ENCODE results near the gene NFATC1. TPM values are rescaled to one million over a fixed set of nuclear protein-coding genes. Genes with fewer than 3 reads are reported as not detected.

NFATC1 gene
- total RNA-seq, 2 donors from 2014 or later: 5.2 to 5.9 TPM

GRCh38 chr18:79378536-79379250 lies 17.0 kb upstream of the NFATC1 start:
- Histone ChIP-seq H3K9me3 (no peaks in the 10 kb centered on the region), H3K27me3 (no peaks in the 10 kb centered on the region), H3K27ac (no peak overlapping the region), H3K36me3 (replicated peaks in 1 of 2; ENCODE audit: insufficient read depth in 1 of 2, low read depth in 2 of 2) (peaks cover 0 to 7% of the 10 kb centered on the region in 2 donors), H3K4me3 (no peak overlapping the region), H3K4me1 (no peaks in the 10 kb centered on the region)
- TF ChIP-seq CTCF (IDR thresholded peaks at IDR 0.05) (peak; percentile 85 to 97 (median 89)), POLR2A (IDR thresholded peaks at IDR 0.05) (no peak)
- ATAC-seq (peak; percentile 81), DNase-seq (peak; percentile 71 to 75 (median 74))
- intact Hi-C loops (cut with DNase I): no loop called here
- 43 to 53% methylated on average over 47 to 48 of the region's 48 CpGs for WGBS, 2 donors

GRCh38 chr18:79379251-79379905 lies 16.4 kb upstream of the NFATC1 start:
- intact Hi-C loops (cut with DNase I): no loop called here
- Histone ChIP-seq H3K36me3 (replicated peaks in 1 of 2; ENCODE audit: insufficient read depth in 1 of 2, low read depth in 2 of 2) (peaks cover 0 to 7% of the 10 kb centered on the region in 2 donors), H3K4me3 (no peak overlapping the region), H3K27me3 (no peaks in the 10 kb centered on the region), H3K27ac (no peak overlapping the region), H3K9me3 (no peaks in the 10 kb centered on the region), H3K4me1 (no peaks in the 10 kb centered on the region)
- DNase-seq (no peak), ATAC-seq (no peak)
- 62 to 71% methylated on average over 21 to 22 of the region's 22 CpGs for WGBS, 2 donors
- TF ChIP-seq POLR2A (IDR thresholded peaks at IDR 0.05): no peak

GRCh38 chr18:79379931-79380815 lies 15.6 kb upstream of the NFATC1 start:
- no peak for ATAC-seq
- H3K4me3 ChIP-seq: no peak overlapping the region
- DNase-seq: no peak
- no peak for TF ChIP-seq POLR2A (IDR thresholded peaks at IDR 0.05)
- no peak for TF ChIP-seq CTCF (IDR thresholded peaks at IDR 0.05)
- no peaks in the 10 kb centered on the region for H3K4me1 ChIP-seq
- no peaks in the 10 kb centered on the region for H3K9me3 ChIP-seq
- H3K27me3 ChIP-seq: no peaks in the 10 kb centered on the region
- intact Hi-C loops (cut with DNase I): loop anchor here (5.0 kb wide), 2 partner anchors 152 to 262 kb away; no protein-coding TSS in a partner anchor
- H3K36me3 ChIP-seq (replicated peaks in 1 of 2; ENCODE audit: insufficient read depth in 1 of 2, low read depth in 2 of 2): peaks cover 0 to 6% of the 10 kb centered on the region in 2 donors
- H3K27ac ChIP-seq: no peak overlapping the region
- 89 to 90% methylated on average over 15 to 39 of the region's 40 CpGs for WGBS, 2 donors

GRCh38 chr18:79380816-79381806 lies 14.6 kb upstream of the NFATC1 start:
- H3K4me3 ChIP-seq: no peak overlapping the region
- TF ChIP-seq CTCF (IDR thresholded peaks at IDR 0.05) (peak; percentile 71 to 88 (median 80)), POLR2A (IDR thresholded peaks at IDR 0.05) (no peak)
- intact Hi-C loops (cut with DNase I): loop anchor here (5.0 kb wide), 2 partner anchors 151 to 261 kb away; no protein-coding TSS in a partner anchor

More at GRCh38 chr18:79380816-79381806, 14.6 kb upstream of the NFATC1 start:
- Histone ChIP-seq H3K36me3 (replicated peaks in 1 of 2; ENCODE audit: insufficient read depth in 1 of 2, low read depth in 2 of 2) (peaks cover 0 to 6% of the 10 kb centered on the region in 2 donors), H3K9me3 (no peaks in the 10 kb centered on the region), H3K27ac (no peak overlapping the region), H3K4me1 (no peaks in the 10 kb centered on the region), H3K27me3 (no peaks in the 10 kb centered on the region)
- DNase-seq (peak; percentile 65 to 80 (median 72)), ATAC-seq (peak; percentile 63)
- WGBS, 2 donors: 54 to 60% methylated on average over 17 to 29 of the region's 30 CpGs
